CD4-positive, CD25-positive, alpha-beta regulatory T cell (primary cell): ENCODE results near the gene POLR1G. TPM values are rescaled to one million over a fixed set of nuclear protein-coding genes. Genes with fewer than 3 reads are reported as not detected.

Experiments
- ATAC-seq, 2 donors: fragments of 150-1000 bp; cut with Tn5 transposase; one replicate each; pipeline ENCODE4 v1.10.0; 2021; ENCODE audit warnings: low read depth in 2 of 2, moderate number of reproducible peaks in 2 of 2, moderate library complexity in 1 of 2
- DNase-seq, 3 donors: peaks; one replicate each; pipeline versions ENCODE4 v3.0.0 to v3.0.0-alpha.2; 2012 to 2022; ENCODE audit warnings: mixed read lengths in 1 of 3
- H3K27ac ChIP-seq: one replicate; pipeline ENCODE4 v1.7.0; 2013; ENCODE audit warnings: mild to moderate bottlenecking, low read length; ENCODE audit not compliant: insufficient read depth, poor library complexity, severe bottlenecking
- H3K27me3 ChIP-seq: one replicate; pipeline ENCODE4 v1.7.0; 2013; ENCODE audit warnings: low read length; ENCODE audit not compliant: control insufficient read depth, insufficient read depth
- H3K36me3 ChIP-seq: one replicate; pipeline ENCODE4 v1.7.0; 2013; ENCODE audit warnings: mild to moderate bottlenecking, low read length, moderate library complexity; ENCODE audit not compliant: control insufficient read depth, insufficient read depth
- H3K4me1 ChIP-seq: 2 replicates; pipeline ENCODE4 v1.7.0; 2013; ENCODE audit warnings: mild to moderate bottlenecking, low read length; ENCODE audit not compliant: insufficient read depth, control insufficient read depth, poor library complexity, severe bottlenecking
- H3K4me3 ChIP-seq: one replicate; pipeline ENCODE4 v1.7.0; 2013; ENCODE audit warnings: low read depth, mild to moderate bottlenecking, low read length, moderate library complexity
- H3K9me3 ChIP-seq, 2 experiments: 1 replicate in 1 of 2; 2 replicates in 1 of 2; pipeline ENCODE4 v1.7.0; 2013; ENCODE audit warnings: low read length in 2 of 2, mild to moderate bottlenecking in 1 of 2, moderate library complexity in 1 of 2; ENCODE audit not compliant: control insufficient read depth in 2 of 2
- H3K27ac Mint-ChIP-seq, 3 donors: one replicate each; pipeline ENCODE4 v1.8.0; 2020 to 2022; ENCODE audit warnings: mild to moderate bottlenecking in 3 of 3, mixed read lengths in 3 of 3, moderate library complexity in 2 of 3
- H3K27me3 Mint-ChIP-seq: one replicate; pipeline ENCODE4 v1.8.0; 2022; ENCODE audit warnings: mild to moderate bottlenecking, mixed read lengths
- H3K36me3 Mint-ChIP-seq: one replicate; pipeline ENCODE4 v1.8.0; 2020; ENCODE audit warnings: mixed read lengths
- H3K4me1 Mint-ChIP-seq, 4 donors: one replicate each; pipeline ENCODE4 v1.8.0; 2020 to 2022; ENCODE audit warnings: mixed read lengths in 4 of 4, mild to moderate bottlenecking in 1 of 4
- H3K4me3 Mint-ChIP-seq, 4 donors: one replicate each; pipeline ENCODE4 v1.8.0; 2020 to 2022; ENCODE audit warnings: mild to moderate bottlenecking in 4 of 4, mixed read lengths in 4 of 4, moderate library complexity in 3 of 4
- H3K9me3 Mint-ChIP-seq, 7 donors: one replicate each; pipeline ENCODE4 v1.8.0; 2020 to 2022; ENCODE audit warnings: mixed read lengths in 7 of 7, mild to moderate bottlenecking in 3 of 7, moderate library complexity in 2 of 7
- polyA plus RNA-seq, 4 donors: library from polyadenylated mRNA; unstranded; fragments of 300-500 nt; fragmentation: Illumina TruSeq; gene quantifications; one replicate each; pipeline ENCODE4 v1.2.3, GENCODE V29; 2021
- total RNA-seq: library from RNA; stranded (reverse); gene quantifications from one replicate; pipeline ENCODE4 v1.2.3, GENCODE V29; 2022

Gene POLR1G
- total and polyA plus RNA-seq, 5 donors from 2014 or later, result 1.6 to 3.6 (median 2.1) TPM

DNA sequence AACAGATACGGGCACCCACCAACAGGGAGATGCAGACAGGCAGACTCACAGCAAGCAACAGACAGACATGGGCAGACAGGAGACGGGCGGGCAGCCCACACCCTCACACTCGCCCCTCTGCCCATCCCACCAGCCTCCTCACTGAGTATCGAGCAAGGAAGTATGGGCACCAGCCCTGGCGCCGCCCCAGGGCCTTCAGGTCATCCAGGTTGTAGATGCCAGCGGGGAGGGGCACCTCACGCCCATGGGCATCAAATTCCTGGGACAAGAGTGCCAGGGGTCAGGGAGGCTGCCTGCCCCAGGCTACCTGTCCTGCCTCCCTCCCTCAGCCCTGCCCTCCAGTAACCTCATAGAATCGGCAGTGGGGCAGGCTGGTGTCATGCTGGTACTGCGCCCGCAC, 41.7 kb upstream of the POLR1G start:
- Mint-ChIP-seq H3K27me3 (no peaks in the 10 kb centered on the region), H3K4me3 (peak overlapping the region in 1 of 4 donors; percentile 21), H3K36me3 (peaks cover 5% of the 10 kb centered on the region), H3K27ac (no peak overlapping the region), H3K4me1 (peaks cover 0 to 20% (median 6%) of the 10 kb centered on the region in 4 donors), H3K9me3 (no peaks in the 10 kb centered on the region)
- H3K4me1 ChIP-seq, result peaks cover 2% of the 10 kb centered on the region
- H3K4me3 ChIP-seq, result no peak overlapping the region
- ATAC-seq, result no peak
- no peak for DNase-seq
- peaks cover 7% of the 10 kb centered on the region for H3K36me3 ChIP-seq
- no peaks in the 10 kb centered on the region for H3K9me3 ChIP-seq
- no peak overlapping the region for H3K27ac ChIP-seq
- no peaks in the 10 kb centered on the region for H3K27me3 ChIP-seq

DNA sequence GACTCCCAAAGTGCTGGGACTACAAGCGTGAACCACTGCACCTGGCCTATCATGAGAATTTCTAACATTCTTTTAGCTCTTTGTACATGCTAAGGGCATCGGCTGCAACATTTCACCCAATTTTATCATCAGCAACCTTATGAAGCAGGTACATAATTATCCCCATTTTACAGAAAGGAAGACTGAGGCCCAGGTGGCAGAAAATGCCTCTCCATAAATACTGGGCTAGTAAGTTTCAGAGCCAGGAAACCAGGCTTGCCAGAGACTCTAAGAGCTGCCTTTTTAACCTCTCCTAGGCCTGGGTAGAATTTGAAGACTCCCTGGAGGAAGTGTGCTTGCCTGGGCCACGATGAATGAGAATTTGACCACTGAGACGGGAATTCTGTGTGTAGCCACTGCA, 38.3 kb upstream of the POLR1G start:
- Histone ChIP-seq H3K4me3 (no peak overlapping the region), H3K9me3 (no peaks in the 10 kb centered on the region), H3K4me1 (peaks cover 6% of the 10 kb centered on the region), H3K36me3 (no peaks in the 10 kb centered on the region), H3K27ac (no peak overlapping the region), H3K27me3 (no peaks in the 10 kb centered on the region)
- H3K4me1 Mint-ChIP-seq, result peaks cover 4 to 27% (median 12%) of the 10 kb centered on the region in 4 donors
- H3K27me3 Mint-ChIP-seq, result no peaks in the 10 kb centered on the region
- no peaks in the 10 kb centered on the region for H3K36me3 Mint-ChIP-seq
- H3K27ac Mint-ChIP-seq, result no peak overlapping the region
- no peak for DNase-seq
- ATAC-seq, result no peak
- H3K9me3 Mint-ChIP-seq, result no peaks in the 10 kb centered on the region
- peak overlapping the region; percentile 4 to 86 (median 54) for H3K4me3 Mint-ChIP-seq

DNA sequence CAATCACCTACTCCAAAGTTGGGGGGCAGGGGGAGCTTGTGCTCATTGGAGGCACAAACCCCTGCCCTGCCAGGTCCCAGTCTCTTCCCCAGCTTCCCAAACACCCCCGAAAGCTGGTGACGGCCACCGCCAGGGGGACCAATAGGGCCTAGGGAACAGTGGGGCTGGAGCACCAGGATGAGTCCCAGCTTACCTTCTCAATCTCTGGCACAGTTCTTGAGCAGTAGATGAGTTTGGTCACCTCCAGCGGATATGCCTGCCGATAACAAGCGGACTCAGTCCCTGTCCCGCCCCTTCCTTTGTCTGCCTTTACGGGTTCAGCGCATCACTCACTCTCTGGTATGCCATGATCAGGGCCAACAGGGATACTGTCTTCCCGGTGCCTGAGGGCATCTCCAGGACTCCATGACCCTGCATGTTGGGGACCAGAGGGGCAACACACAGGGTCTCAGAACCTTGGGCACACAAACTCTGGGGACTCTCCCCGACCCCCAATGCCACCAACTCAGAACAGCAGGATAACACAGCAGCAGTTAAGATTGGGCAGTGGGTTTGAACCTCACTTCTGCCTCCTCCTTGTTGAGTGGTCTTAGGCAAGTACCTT, 37.6 kb upstream of the POLR1G start:
- Mint-ChIP-seq H3K4me3 (peak overlapping the region; percentile 13 to 86 (median 76)), H3K27ac (peak overlapping the region in 1 of 3 donors; percentile 81), H3K4me1 (peaks cover 4 to 27% (median 12%) of the 10 kb centered on the region in 4 donors), H3K9me3 (no peaks in the 10 kb centered on the region), H3K36me3 (no peaks in the 10 kb centered on the region), H3K27me3 (no peaks in the 10 kb centered on the region)
- H3K36me3 ChIP-seq, result no peaks in the 10 kb centered on the region
- ATAC-seq, result no peak
- no peak for DNase-seq
- no peak overlapping the region for H3K27ac ChIP-seq
- H3K4me1 ChIP-seq, result peaks cover 6% of the 10 kb centered on the region
- H3K27me3 ChIP-seq, result no peaks in the 10 kb centered on the region
- no peaks in the 10 kb centered on the region for H3K9me3 ChIP-seq
- H3K4me3 ChIP-seq, result no peak overlapping the region

DNA sequence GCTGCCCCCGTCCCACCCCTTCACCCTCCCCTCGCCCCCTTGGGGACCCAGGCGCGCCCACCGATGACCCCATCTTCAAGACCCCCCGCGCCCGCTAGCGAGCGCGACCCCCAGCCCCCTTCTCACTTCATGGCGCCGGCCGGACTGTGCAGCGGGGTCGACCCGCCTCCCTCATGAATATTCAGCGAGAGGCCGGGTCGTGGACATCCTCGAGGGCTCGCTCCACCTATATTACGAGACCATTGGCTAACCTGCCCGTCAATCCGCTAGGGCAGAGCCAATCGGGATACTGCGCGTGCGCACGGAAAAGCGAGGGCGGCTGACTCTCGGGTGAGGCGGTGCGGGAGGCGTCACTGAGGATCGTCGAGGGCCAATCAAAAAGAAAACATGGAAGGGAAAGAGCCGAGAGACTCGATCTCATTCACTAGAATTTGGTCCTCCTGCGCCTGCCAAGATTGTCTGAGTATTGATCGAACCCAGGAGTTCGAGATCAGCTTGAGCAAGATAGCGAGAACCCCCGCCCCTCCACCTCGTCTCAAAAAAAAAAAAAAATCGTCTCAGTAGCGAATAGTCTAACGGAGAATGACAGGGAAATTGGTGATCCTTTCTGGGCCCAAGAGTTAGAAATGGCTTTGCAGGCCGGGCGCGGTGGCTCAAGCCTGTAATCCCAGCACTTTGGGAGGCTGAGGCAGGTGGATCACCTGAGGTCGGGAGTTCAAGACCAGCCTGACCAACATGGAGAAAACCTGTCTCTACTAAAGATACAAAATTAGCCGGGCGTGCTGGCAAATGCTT, 35.8 kb upstream of the POLR1G start, which contains the start of gene ERCC2:
Gene ERCC2, minus strand, starts transcription at position 164 of the 795 bp plus-strand sequence. Its CDS starts 33 bp downstream, at position 131.
- H3K4me3 ChIP-seq, result peak within 1 kb of the TSS; percentile 84
- peak within 1 kb of the TSS; percentile 86 to 98 (median 96) for H3K4me3 Mint-ChIP-seq

DNA sequence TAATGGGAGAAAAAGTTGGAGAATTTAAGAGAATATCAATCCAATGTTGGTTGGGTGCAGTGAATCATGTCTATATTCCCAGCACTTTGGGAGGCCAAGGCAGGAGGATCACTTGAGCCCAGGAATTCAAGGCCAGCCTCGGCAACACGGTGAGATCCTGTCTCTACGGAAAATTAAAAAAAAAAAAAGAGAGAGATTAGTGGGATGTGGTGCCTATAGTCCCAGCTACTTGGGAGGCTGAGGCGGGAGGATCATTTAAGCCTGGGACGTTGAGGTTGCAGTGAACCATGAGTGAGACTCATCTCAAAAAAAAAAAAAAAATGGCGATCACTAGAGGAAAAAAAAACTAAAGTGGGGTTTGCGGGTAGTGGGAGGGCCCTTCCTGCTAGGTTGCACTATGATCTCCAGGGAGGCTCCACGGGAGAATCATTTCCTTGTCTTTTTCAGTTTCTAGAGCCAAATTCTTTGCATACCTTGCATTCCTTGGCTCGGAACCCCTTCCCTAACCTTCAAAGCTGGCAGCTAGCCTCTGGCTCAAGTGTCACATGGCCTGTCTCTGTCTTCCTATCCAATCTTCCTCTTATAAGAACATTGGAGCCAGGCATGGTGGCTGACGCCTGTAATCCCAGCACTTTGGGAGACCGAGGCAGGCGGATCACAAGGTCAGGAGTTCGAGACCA, 30.3 kb upstream of the POLR1G start:
- Mint-ChIP-seq H3K27ac (no peak overlapping the region), H3K27me3 (no peaks in the 10 kb centered on the region), H3K36me3 (no peaks in the 10 kb centered on the region), H3K9me3 (no peaks in the 10 kb centered on the region), H3K4me3 (peak overlapping the region in 1 of 4 donors; percentile 83), H3K4me1 (no peaks in the 10 kb centered on the region)
- Histone ChIP-seq H3K27ac (no peak overlapping the region), H3K4me3 (no peak overlapping the region), H3K27me3 (no peaks in the 10 kb centered on the region), H3K36me3 (no peaks in the 10 kb centered on the region), H3K4me1 (no peaks in the 10 kb centered on the region), H3K9me3 (no peaks in the 10 kb centered on the region)
- no peak for ATAC-seq
- DNase-seq, result no peak

More for the DNA sequence above, 35.8 kb upstream of the POLR1G start, which contains the start of gene ERCC2:
- Mint-ChIP-seq H3K9me3 (no peaks in the 10 kb centered on the region), H3K27ac (peak within 1 kb of the TSS; percentile 92 to 99 (median 97)), H3K27me3 (no peaks in the 10 kb centered on the region), H3K36me3 (no peaks in the 10 kb centered on the region), H3K4me1 (peaks cover 4 to 27% (median 12%) of the 10 kb centered on the region in 4 donors)
- peak; percentile 99 to 100 (median 99) for DNase-seq
- Histone ChIP-seq H3K36me3 (no peaks in the 10 kb centered on the region), H3K27ac (peak within 1 kb of the TSS; percentile 71), H3K27me3 (no peaks in the 10 kb centered on the region), H3K4me1 (peaks cover 6% of the 10 kb centered on the region), H3K9me3 (no peaks in the 10 kb centered on the region)
- ATAC-seq, result peak; percentile 97 to 99

DNA sequence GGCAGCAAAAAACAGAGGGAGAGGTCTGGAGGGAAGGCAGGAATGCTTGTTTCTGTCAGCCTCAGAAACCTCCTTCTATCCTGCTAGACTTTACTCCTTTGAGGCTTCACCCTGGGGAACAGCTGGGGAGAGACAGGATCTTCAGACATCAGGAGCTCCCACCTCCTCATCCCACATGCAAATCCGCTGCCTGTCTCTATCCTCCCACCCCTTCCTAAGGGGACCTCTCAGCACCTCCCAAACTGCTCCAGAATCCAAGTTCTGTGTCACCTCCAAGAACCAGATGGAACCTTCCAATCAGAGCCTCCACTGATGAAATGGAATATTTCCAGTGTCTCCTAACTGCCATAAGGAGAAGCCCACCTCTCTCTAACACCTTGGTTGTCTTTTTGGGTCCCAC, 26.3 kb upstream of the POLR1G start:
- peaks cover 7% of the 10 kb centered on the region for H3K27me3 Mint-ChIP-seq
- peak overlapping the region in 1 of 3 donors; percentile 45 for H3K27ac Mint-ChIP-seq
- H3K4me3 Mint-ChIP-seq, result no peak overlapping the region
- no peak overlapping the region for H3K4me3 ChIP-seq
- H3K4me1 Mint-ChIP-seq, result no peaks in the 10 kb centered on the region
- H3K9me3 ChIP-seq, result no peaks in the 10 kb centered on the region
- no peaks in the 10 kb centered on the region for H3K9me3 Mint-ChIP-seq
- ATAC-seq (no peak), DNase-seq (no peak)
- H3K4me1 ChIP-seq, result no peaks in the 10 kb centered on the region
- H3K36me3 Mint-ChIP-seq, result no peaks in the 10 kb centered on the region
- H3K36me3 ChIP-seq, result no peaks in the 10 kb centered on the region
- H3K27ac ChIP-seq, result no peak overlapping the region
- H3K27me3 ChIP-seq, result peaks cover 3% of the 10 kb centered on the region

DNA sequence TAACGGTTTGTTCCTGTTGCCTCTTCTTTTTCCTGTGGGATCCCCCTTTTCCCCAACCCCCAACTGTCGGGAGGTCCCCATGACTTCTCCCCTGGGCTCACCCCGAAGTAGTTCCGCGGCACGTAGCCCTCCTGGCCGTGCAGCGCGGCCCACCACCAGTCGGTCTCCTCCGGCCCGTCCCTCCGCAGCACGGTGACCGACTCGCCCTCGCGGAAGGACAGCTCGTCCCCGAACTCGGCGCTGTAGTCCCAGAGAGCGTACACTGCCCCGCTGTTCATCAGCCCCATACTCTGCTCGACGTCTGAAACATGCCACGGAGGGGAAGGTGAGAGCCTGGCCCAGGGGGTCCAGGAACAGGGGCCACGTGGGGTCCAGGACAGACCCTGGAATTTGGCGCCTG, 24.0 kb upstream of the POLR1G start:
- Mint-ChIP-seq H3K27ac (no peak overlapping the region), H3K27me3 (peaks cover 24% of the 10 kb centered on the region), H3K4me1 (no peaks in the 10 kb centered on the region), H3K36me3 (no peaks in the 10 kb centered on the region), H3K4me3 (no peak overlapping the region), H3K9me3 (no peaks in the 10 kb centered on the region)
- Histone ChIP-seq H3K4me3 (no peak overlapping the region), H3K27me3 (peaks cover 7% of the 10 kb centered on the region), H3K4me1 (peaks cover 3% of the 10 kb centered on the region), H3K27ac (no peak overlapping the region), H3K9me3 (no peaks in the 10 kb centered on the region), H3K36me3 (no peaks in the 10 kb centered on the region)
- DNase-seq, result no peak
- no peak for ATAC-seq
